HG03135 (cell line): ENCODE data around the gene PNISR.
"Not testable (repeated sequence)": the region's sequence is repeated elsewhere in the genome, so short reads cannot be mapped to it uniquely, and the experiment has no call there.

ENCODE experiments used
- ATAC-seq: cut with Tn5 transposase; IDR thresholded peaks from one replicate; pipeline ENCODE4 v1.9.1; 2021; ENCODE audit warnings: mild to moderate bottlenecking, moderate library complexity; ENCODE audit not compliant: unreplicated experiment

Gene PNISR, protein sequence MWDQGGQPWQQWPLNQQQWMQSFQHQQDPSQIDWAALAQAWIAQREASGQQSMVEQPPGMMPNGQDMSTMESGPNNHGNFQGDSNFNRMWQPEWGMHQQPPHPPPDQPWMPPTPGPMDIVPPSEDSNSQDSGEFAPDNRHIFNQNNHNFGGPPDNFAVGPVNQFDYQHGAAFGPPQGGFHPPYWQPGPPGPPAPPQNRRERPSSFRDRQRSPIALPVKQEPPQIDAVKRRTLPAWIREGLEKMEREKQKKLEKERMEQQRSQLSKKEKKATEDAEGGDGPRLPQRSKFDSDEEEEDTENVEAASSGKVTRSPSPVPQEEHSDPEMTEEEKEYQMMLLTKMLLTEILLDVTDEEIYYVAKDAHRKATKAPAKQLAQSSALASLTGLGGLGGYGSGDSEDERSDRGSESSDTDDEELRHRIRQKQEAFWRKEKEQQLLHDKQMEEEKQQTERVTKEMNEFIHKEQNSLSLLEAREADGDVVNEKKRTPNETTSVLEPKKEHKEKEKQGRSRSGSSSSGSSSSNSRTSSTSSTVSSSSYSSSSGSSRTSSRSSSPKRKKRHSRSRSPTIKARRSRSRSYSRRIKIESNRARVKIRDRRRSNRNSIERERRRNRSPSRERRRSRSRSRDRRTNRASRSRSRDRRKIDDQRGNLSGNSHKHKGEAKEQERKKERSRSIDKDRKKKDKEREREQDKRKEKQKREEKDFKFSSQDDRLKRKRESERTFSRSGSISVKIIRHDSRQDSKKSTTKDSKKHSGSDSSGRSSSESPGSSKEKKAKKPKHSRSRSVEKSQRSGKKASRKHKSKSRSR

GRCh38 chr6:99424761-99425646, at the start of gene PNISR:
Gene PNISR, minus strand, starts transcription at chr6:99425308. Its CDS starts 10,649 bp downstream, at chr6:99414659.
- ATAC-seq = peak; percentile 83

GRCh38 chr6:99473730-99474129, 48.6 kb upstream of the PNISR start:
- ATAC-seq = no peak

- no peak for ATAC-seq
These were observed 46.5 kb upstream of the PNISR start for GRCh38 chr6:99471638-99472037.

- ATAC-seq = peak; percentile 55
These were observed 42.5 kb upstream of the PNISR start for GRCh38 chr6:99467509-99468106.

DNA sequence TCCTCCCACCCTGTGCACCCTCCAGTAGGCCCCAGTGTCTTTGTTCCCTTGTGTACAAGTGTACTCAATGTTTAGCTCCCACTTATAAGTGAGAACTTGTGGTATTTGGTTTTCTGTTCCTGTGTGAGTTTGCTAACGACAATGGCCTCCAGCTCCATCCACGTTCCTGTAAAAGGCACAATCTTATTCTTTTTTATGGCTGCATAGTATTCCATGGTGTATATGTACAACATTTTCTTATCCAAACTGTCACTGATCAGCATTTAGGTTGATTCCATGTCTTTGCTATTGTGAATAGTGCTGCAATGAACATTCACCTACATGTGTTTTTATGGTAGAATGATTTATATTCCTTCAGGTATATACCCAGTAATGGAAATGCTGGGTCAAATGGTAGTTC, 34.0 kb upstream of the PNISR start:
- not testable (repeated sequence) for ATAC-seq

DNA sequence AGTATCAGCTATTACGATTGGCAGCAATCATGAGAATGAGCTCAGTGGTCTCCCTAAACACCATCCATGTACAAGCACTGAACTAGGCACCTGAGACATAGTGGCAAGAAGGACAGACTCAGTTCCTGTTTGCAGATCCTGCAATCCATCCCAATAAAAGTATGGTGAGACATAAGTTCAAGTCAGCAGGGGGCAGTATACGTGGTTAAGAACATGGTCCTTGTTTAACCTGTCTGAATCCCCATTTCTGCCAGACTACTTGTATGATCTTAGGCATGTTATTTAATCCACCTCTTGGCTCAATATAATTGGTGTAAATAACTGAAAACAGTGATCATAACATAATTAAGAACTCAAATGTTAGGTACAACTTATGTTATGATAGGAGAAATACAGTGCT, 33.2 kb upstream of the PNISR start:
- no peak for ATAC-seq

DNA sequence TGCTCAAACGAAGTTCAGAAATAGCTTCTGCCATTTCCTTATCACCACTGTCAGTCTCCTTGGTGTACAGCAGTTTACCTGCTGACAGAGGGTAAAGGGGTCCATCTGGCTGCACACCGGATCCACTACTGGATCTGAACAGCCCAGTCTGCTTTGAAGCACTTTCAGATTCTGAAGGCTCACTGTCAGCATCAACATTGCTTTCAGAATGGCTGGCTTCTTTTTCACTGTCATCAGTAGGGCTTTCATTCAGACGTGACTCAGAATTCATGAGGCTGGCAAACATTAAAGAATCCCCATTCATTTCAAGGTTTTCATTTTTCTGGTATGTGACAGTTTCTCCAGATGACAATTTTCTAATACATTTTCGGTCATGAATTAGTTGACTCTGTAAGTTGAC, 21.0 kb upstream of the PNISR start:
- no peak for ATAC-seq

GRCh38 chr6:99434702-99435530, 9.8 kb upstream of the PNISR start:
- peak; percentile 74 for ATAC-seq

- no peak for ATAC-seq
These were observed 7.8 kb upstream of the PNISR start for GRCh38 chr6:99432877-99433276.

DNA sequence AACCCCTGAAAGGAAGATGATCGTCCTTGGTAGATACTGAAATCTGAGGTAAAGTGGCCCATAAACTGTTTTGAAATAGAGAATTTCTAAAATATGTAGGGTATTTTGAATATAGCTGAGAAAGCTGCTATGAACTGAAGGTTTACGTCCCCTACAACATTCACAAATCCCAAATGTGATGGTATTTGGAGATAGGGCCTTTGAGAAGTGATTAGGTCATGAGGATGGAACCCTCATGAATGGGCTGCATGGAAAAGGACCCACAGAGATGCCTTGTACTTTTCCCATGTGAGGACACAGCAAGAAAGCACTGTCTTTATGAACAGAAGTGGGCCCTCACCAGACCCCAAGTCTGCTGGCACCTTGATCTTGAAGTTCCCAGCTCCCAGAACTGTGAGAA, 6.8 kb upstream of the PNISR start:
- no peak for ATAC-seq

DNA sequence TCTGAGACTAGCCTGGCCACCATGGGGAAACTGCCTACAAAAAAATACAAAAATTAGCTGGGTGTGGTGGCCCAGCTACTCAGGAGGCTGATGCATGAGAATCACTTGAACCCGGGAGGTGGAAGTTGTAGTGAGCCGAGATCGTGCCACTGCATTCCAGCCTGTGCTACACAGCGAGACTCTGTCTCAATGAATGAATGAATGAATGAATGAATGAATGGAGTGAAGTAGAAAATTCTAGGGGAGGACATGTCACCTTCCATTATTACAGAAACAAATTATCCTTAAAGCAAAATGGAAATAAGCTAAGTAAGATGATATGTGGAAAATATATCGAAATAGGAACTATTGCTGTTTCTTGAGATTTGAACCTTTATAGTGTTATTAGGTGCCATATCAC, 2.9 kb upstream of the PNISR start:
- ATAC-seq = no peak

- no peak for ATAC-seq
These were observed 1.3 kb upstream of the PNISR start for GRCh38 chr6:99426451-99426757.

DNA sequence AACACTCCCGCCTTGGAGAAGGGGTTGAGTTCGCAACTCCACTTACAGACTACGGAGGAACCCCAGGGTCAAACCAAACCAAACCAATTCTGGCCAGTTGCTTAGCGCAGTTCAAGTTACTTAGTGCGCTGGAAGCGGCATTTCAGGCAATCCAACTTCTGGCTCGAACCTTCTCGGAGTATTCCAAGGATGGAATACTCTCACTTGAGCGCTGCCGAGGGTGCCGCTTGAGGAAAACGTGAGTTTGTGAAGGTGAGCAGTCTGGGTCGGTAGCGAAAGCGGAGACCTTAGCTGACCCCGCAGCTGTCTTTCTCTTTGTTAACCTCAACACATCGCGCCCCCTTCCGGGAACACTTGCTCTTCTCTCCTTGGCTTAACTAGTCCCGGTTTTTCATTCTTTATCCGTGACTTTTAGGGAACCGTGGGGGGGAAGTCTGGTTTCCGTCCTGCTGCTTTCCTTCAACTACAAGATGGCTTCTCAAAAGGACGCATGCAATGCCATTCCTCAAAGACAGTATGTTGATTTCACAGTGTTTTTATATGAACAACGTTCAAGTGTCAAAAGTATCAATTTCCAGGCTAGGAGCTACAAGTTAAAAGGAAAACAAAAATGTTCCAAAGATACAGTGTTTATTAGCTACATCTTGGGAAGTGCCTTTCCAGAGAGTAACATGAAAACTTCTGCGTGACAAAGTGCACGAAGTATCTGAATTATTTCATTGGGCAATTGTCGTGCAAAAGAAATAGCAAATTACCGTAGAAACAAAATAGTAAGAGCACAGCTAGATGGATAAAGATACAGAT, 741 bp upstream of the PNISR start:
- ATAC-seq = peak; percentile 45

DNA sequence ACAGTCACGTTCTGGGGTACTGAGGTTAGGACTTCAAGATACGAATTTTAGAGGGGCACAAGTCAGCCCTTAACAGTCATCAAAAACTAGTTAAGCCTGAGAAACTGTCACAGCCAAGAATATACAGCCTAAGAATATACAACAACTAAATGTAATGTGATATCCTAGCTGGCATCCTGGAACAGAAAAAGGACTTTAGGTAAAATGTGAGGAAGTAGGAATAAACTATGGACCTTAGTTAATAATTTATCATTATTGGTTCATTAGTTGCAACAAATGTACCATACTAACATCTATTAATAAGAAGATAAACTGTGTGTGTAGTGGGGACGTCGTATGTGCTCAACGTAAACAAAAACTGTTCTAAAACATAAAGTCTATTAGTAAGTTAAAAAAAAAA, 1.1 kb downstream of the PNISR start:
- no peak for ATAC-seq

- ATAC-seq = no peak
These were observed 2.2 kb downstream of the PNISR start for GRCh38 chr6:99422912-99423311.

DNA sequence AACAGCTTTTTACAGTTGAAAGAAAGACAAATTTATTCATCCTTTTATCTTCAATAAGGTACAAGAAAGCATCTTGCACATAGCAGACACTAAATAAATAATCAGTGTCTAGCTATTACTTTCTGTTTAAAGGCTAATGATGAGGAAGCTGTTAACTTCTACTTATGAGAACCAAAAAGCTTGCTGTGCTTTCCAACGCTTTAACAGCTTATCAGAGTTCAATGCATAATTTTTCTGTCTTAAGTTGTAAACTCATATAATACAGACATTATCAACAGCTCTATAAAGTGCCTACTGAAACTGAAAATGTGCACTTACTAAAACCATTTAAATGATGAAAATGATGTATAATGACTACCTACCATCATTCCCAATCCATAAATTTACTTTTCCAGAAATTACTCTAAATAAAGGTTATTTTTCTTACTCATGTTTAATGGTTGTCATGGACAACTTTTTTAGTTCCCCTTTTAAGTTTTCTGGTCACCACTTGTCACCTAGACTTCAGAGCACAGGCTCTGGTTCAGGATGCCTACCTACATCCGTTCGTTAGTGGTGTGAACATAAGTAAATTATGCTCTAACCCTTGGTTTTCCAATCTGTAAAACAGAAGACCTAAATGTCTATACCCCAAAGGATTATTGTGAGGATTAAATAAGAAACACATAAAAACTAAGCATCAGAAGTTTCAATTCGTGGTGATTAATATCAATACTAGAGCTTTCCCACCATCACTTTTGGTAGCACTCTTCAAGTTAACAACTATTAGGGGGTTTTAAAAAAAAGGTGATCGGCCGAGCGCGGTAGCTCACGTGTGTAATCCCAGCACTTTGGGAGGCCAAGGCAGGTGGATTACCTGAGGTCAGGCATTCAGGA, 8.0 kb downstream of the PNISR start:
- peak; percentile 71 for ATAC-seq

- ATAC-seq = no peak
These were observed 8.9 kb downstream of the PNISR start for GRCh38 chr6:99416226-99416625.

- no peak for ATAC-seq
These were observed 9.7 kb downstream of the PNISR start for GRCh38 chr6:99415446-99415845.
